Kidney epithelial cell (primary cell): ENCODE results near the gene HERPUD1. TPM values are rescaled to one million over a fixed set of nuclear protein-coding genes. Genes with fewer than 3 reads are reported as not detected.

Source experiments
- DNase-seq: peaks from one replicate; pipeline ENCODE4 v3.0.0-alpha.2; 2010; ENCODE audit warnings: low read depth
- H3K27me3 ChIP-seq: 2 replicates; pipeline ENCODE4 v1.6.0; 2011; ENCODE audit warnings: low read length; ENCODE audit not compliant: control insufficient read depth, insufficient read depth
- H3K36me3 ChIP-seq: 2 replicates; pipeline ENCODE4 v1.5.1; 2011; ENCODE audit warnings: low read length; ENCODE audit not compliant: control insufficient read depth, insufficient read depth
- H3K4me3 ChIP-seq: 2 replicates; pipeline ENCODE4 v1.5.1; 2011; ENCODE audit warnings: low read depth, mild to moderate bottlenecking, control low read depth, low read length
- total RNA-seq: library from RNA; depleted of rRNA; stranded (reverse); fragments of >200 nt; gene quantifications from 2 replicates; pipeline ENCODE4 v1.2.3, GENCODE V29; 2015
- TF ChIP-seq, protein P1 (sequence below): IDR thresholded peaks from 2 replicates; pipeline ENCODE4 v1.5.1; 2011; ENCODE audit warnings: mild to moderate bottlenecking, moderate library complexity, low read length, control low read depth, inconsistent platforms; ENCODE audit not compliant: insufficient read depth, poor library complexity, severe bottlenecking

HERPUD1 gene
- total RNA-seq, 1 donor from 2014 or later, result 321 TPM

DNA sequence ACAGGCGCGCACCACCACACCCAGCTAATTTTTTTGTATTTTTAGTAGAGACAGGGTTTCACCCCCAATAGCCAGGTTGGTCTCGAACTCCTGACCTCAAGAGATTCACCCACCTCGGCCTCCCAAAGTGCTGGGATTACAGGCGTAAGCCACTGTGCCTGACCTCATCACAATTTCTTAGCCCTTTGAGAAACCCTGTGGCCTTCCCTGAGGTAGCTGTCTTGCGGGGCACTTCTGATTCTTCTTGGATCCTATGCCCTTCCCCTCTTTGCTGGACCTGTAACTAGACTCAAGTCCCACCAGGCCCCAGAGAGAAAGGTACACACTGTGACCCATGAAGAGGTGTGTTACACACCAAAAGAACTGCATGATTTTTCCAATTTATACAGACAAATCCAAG is 16.3 kb downstream of the HERPUD1 start:
- Histone ChIP-seq H3K36me3 (peaks cover 1% of the 10 kb centered on the region), H3K4me3 (no peak overlapping the region), H3K27me3 (no peaks in the 10 kb centered on the region)
- DNase-seq, result no peak
- TF ChIP-seq, protein P1, sequence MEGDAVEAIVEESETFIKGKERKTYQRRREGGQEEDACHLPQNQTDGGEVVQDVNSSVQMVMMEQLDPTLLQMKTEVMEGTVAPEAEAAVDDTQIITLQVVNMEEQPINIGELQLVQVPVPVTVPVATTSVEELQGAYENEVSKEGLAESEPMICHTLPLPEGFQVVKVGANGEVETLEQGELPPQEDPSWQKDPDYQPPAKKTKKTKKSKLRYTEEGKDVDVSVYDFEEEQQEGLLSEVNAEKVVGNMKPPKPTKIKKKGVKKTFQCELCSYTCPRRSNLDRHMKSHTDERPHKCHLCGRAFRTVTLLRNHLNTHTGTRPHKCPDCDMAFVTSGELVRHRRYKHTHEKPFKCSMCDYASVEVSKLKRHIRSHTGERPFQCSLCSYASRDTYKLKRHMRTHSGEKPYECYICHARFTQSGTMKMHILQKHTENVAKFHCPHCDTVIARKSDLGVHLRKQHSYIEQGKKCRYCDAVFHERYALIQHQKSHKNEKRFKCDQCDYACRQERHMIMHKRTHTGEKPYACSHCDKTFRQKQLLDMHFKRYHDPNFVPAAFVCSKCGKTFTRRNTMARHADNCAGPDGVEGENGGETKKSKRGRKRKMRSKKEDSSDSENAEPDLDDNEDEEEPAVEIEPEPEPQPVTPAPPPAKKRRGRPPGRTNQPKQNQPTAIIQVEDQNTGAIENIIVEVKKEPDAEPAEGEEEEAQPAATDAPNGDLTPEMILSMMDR, result no peak

DNA sequence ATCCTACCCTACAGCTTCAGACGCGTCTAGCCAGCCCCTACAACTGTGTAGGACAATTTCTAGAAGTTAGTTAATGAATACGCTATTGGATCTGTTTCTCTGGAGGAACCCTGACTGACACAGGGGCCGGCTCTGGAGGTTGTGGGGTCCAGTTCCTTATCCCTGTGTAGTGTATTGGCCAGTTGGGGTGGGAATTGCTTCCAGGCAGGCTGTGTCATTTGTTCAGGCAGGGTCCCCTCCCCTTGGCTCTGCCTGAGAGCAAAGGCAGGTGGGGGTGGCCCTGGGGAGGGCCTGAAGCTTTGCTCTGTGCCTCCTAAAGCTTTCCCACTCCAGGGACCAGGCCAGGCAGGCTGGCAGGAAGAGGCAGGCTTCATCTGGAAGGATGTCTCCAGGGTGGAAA is 18.1 kb downstream of the HERPUD1 start:
- TF ChIP-seq, protein P1, result no peak
- Histone ChIP-seq H3K4me3 (no peak overlapping the region), H3K36me3 (peaks cover 1% of the 10 kb centered on the region), H3K27me3 (no peaks in the 10 kb centered on the region)
- no peak for DNase-seq

- TF ChIP-seq, protein P1, result no peak
- no peak for DNase-seq
- Histone ChIP-seq H3K36me3 (no peaks in the 10 kb centered on the region), H3K27me3 (no peaks in the 10 kb centered on the region), H3K4me3 (no peak overlapping the region)
Observed at GRCh38 chr16:56950455-56950854, 18.5 kb downstream of the HERPUD1 start.

DNA sequence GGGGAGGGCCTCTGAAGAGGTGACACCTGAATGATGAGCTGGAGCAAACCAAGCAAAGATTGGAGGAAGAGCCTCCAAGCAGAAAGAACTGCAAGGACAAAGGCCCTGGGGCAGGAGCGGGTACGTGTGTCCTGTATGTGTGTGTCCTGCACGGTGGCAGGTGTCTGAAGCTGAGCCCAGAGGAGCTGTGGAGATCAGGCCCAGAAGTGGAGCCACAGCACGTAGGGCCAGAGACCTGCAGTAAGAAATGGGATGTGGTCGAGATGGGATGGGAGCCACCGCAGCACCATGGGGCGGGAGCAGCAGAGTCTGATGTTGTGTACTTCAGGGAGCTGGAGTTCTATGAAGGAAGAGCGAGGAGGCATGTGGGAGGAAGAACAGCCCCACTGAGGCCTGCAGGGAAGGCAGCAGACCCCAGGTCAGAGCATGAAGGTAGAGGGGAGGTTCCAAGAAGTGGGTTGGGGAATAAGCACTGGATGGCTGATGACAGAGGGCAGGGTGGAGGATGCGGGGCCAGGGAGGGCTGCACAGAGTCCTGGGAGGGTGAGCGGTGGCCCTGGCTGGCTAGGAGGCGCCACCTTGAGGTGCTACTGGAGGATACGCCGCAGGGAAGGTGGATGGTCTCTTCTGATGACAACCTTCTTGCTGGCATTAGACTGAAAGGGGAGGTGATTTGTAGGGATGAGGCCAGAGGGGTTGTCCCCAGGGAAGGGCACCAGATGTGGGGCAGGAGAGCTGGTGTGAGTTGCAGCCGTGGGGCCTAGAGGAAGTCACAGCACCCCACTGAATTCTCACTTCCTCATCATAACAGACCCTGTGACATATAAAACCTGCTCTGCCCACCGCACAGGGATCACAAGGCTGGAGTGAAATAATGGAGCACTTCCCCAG is 19.2 kb downstream of the HERPUD1 start:
- Histone ChIP-seq H3K27me3 (no peaks in the 10 kb centered on the region), H3K36me3 (no peaks in the 10 kb centered on the region), H3K4me3 (no peak overlapping the region)
- TF ChIP-seq, protein P1, result peak; percentile 87
- no peak for DNase-seq

DNA sequence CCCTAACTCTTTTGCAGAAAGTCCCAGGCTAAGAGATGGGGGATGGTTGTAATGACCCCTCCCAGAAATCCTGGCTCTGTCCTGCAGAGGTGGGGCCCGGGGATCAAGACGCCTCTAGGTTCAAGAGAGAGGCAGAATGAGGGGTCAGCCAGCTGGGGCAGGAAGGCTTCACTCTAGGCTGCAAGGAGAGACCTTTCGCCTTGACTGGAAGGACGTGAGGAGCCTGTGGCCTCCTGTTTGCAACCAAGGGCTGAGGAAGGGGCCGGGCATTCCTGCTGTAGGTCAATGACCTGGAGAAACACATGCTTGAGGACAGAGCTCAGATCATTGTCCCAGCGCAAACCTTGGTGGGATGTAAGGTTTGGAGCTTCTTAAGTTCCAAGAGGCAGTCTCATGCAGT is 21.1 kb downstream of the HERPUD1 start:
- H3K4me3 ChIP-seq, result no peak overlapping the region
- no peaks in the 10 kb centered on the region for H3K36me3 ChIP-seq
- DNase-seq, result no peak
- no peaks in the 10 kb centered on the region for H3K27me3 ChIP-seq
- TF ChIP-seq, protein P1, result no peak

DNA sequence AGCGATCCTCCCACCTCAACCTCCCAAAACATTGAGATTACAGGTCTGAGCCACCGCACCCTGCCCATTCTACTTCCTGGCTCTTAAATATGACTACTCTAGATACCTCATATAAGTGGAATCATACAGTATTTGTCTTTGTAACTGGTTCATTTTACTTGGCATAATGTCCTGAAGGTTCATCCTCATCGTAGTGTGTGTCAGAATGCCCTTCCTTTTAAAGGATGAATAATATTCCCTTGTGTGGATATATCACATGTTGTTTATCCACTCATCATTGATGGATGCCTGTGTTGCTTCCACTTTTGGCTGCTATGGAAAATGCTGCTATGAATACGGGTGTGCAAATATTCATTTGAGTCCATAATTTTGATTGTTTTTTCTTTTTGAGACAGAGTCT is 24.1 kb downstream of the HERPUD1 start:
- H3K36me3 ChIP-seq, result no peaks in the 10 kb centered on the region
- no peak for DNase-seq
- TF ChIP-seq, protein P1, result no peak
- no peak overlapping the region for H3K4me3 ChIP-seq
- H3K27me3 ChIP-seq, result no peaks in the 10 kb centered on the region
